G401.6 (cell line): ENCODE data around the gene SQSTM1.

Experiments used
- FAIRE-seq: peaks from 2 replicates; lab custom pipeline; 2012; peaks lifted over from hg19 to GRCh38; lab: Jason Lieb, UNC

SQSTM1 gene

GRCh38 chr5:179795049-179795862 is 25.4 kb upstream of the SQSTM1 start:
- FAIRE-seq = no peak

- peak; percentile 31 for FAIRE-seq
Measured at GRCh38 chr5:179795863-179796833, 24.6 kb upstream of the SQSTM1 start.

- no peak for FAIRE-seq
Measured at GRCh38 chr5:179796877-179797608, 23.7 kb upstream of the SQSTM1 start.

GRCh38 chr5:179797741-179798140 is 23.0 kb upstream of the SQSTM1 start:
- no peak for FAIRE-seq

GRCh38 chr5:179798144-179798770 is 22.4 kb upstream of the SQSTM1 start:
- no peak for FAIRE-seq

- FAIRE-seq = no peak
Measured at GRCh38 chr5:179798771-179799643, 21.7 kb upstream of the SQSTM1 start.

GRCh38 chr5:179799644-179799973 is 21.1 kb upstream of the SQSTM1 start:
- no peak for FAIRE-seq

GRCh38 chr5:179800071-179800695 is 20.5 kb upstream of the SQSTM1 start:
- FAIRE-seq = no peak

- no peak for FAIRE-seq
Measured at GRCh38 chr5:179800696-179801201, 20.0 kb upstream of the SQSTM1 start.

GRCh38 chr5:179801304-179802206 is 19.1 kb upstream of the SQSTM1 start:
- no peak for FAIRE-seq

GRCh38 chr5:179802207-179802883 is 18.4 kb upstream of the SQSTM1 start:
- FAIRE-seq = no peak

GRCh38 chr5:179802950-179803562 is 17.6 kb upstream of the SQSTM1 start:
- FAIRE-seq = no peak

GRCh38 chr5:179803651-179804554 is 16.8 kb upstream of the SQSTM1 start:
- no peak for FAIRE-seq

GRCh38 chr5:179804555-179804947 is 16.2 kb upstream of the SQSTM1 start:
- FAIRE-seq = no peak

- FAIRE-seq = no peak
Measured at GRCh38 chr5:179805070-179805528, 15.6 kb upstream of the SQSTM1 start.

GRCh38 chr5:179805529-179806249 is 15.0 kb upstream of the SQSTM1 start:
- no peak for FAIRE-seq
